HL-60 (cell line): ENCODE results near the gene SNRNP70.

Experiments used
- DNase-seq, 2 experiments: peaks; one replicate each; pipeline ENCODE4 v3.0.0-alpha.2; 2010 to 2020; ENCODE audit warnings: low read depth in 1 of 2, low spot score in 1 of 2
- H3K27ac ChIP-seq: fragments of 250-450 bp; sonication (Bioruptor Pico); replicated peaks from 2 replicates; pipeline ENCODE4 v1.5.1; 2020; ENCODE audit warnings: mild to moderate bottlenecking, moderate library complexity
- H3K27me3 ChIP-seq: fragments of 250-450 bp; sonication (Bioruptor Pico); 2 replicates; pipeline ENCODE4 v1.5.1; 2021; ENCODE audit warnings: mild to moderate bottlenecking, moderate library complexity; ENCODE audit not compliant: insufficient read depth, poor library complexity, severe bottlenecking
- H3K4me3 ChIP-seq: replicated peaks from 2 replicates; pipeline ENCODE4 v1.5.1; 2011; ENCODE audit warnings: mild to moderate bottlenecking, control low read depth, low read length; ENCODE audit not compliant: insufficient read depth
- CTCF ChIP-seq: IDR thresholded peaks from one replicate; pipeline ENCODE4 v1.5.1; 2011; ENCODE audit warnings: low read length, control low read depth, inconsistent platforms; ENCODE audit not compliant: insufficient read depth
- GABPA ChIP-seq: IDR thresholded peaks from 2 replicates; pipeline ENCODE4 v1.6.1; 2012; ENCODE audit warnings: low read depth
- POLR2AphosphoS5 ChIP-seq: IDR thresholded peaks from 2 replicates; pipeline ENCODE4 v1.6.1; 2012; ENCODE audit warnings: low read depth
- REST ChIP-seq: IDR thresholded peaks from 2 replicates; pipeline ENCODE4 v1.6.1; 2012; ENCODE audit warnings: low read depth; ENCODE audit not compliant: insufficient replicate concordance
- SPI1 ChIP-seq: IDR thresholded peaks from 2 replicates; pipeline ENCODE4 v1.6.1; 2012; ENCODE audit warnings: low read depth, mild to moderate bottlenecking, borderline replicate concordance

SNRNP70 gene

GRCh38 chr19:49110567-49110966 is 25.3 kb downstream of the SNRNP70 start:
- H3K4me3 ChIP-seq, result no peak overlapping the region
- H3K27ac ChIP-seq, result no peak overlapping the region

GRCh38 chr19:49111218-49111998 is 26.2 kb downstream of the SNRNP70 start:
- Histone ChIP-seq H3K27me3 (no peaks in the 10 kb centered on the region), H3K27ac (no peak overlapping the region), H3K4me3 (no peak overlapping the region)
- DNase-seq, result no peak
- TF ChIP-seq SPI1, result 0 out of 2 replicates have a peak, but pooled peaks have one; percentile 4
- no peak for TF ChIP-seq REST
- no peak for TF ChIP-seq GABPA

More at GRCh38 chr19:49110567-49110966, 25.3 kb downstream of the SNRNP70 start:
- no peak for DNase-seq
- TF ChIP-seq GABPA, result no peak
- TF ChIP-seq SPI1, result no peak
- no peak for TF ChIP-seq CTCF
- no peak for TF ChIP-seq POLR2AphosphoS5
- TF ChIP-seq REST, result no peak
- no peaks in the 10 kb centered on the region for H3K27me3 ChIP-seq

GRCh38 chr19:49113762-49114629 is 28.7 kb downstream of the SNRNP70 start, which contains the start of gene LIN7B:
LIN7B (plus strand) TSS chr19:49114370; CDS start chr19:49114405, 35 bp downstream.
- H3K27me3 ChIP-seq, result no peaks in the 10 kb centered on the region
- TF ChIP-seq SPI1 (no peak), REST (no peak), CTCF (peak; percentile 26)
- peak within 1 kb of the TSS; percentile 75 for H3K4me3 ChIP-seq
- H3K27ac ChIP-seq, result 0 out of 2 replicates have a peak within 1 kb of the TSS, but pooled peaks have one; percentile 18
- DNase-seq, result peak in 1 of 2 experiments; percentile 49
